ENCODE measurements around the gene CCL22.

CCL22 gene

DNA sequence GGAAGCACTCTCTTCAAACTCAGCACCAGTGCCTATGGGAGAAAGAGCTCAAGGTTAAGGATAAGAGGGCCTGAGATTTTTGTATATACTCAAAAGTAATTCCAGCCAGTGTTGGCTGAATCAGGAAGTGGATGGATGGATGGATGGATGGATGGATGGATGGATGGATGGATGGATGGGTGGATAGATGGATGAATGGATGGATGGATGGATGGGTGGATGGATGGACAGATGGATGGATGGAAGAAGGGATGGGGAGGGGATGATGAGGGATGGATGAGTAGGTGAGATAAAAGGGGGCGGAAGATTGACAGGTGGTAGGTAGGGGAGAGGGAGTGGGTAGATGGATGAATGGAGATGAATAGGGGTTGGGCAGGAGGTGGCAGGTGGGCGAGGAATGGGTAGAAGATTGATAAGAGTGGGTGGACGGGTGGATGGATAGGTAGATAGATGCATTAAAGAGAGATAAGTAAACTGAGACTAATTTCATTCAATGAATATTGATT is 17.8 kb downstream of the CCL22 start:
- DNase-seq (ENCODE audit: low spot score): no peak

- no peak for DNase-seq (ENCODE audit: low spot score)
These were observed 18.7 kb downstream of the CCL22 start for GRCh38 chr16:57377080-57377841.

DNA sequence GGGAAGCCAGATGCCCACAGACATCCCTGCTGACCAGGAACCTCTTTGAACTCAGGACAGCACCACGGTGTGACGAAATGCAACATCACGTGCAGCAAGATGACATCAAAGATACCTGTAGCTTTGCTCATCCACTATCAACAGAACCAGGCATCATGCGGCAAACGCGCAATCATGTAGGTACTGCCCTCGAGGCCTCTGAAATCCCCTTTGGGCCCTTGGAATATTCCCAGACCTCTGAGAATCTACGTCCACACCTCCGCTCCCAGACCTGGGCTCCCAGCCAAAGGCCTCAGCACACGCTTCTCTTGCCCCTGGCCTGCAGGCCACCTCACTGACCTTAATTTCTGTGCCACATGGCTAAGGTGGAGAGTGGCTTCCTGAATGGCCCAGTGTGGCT is 21.0 kb downstream of the CCL22 start:
- no peak for DNase-seq (ENCODE audit: low spot score)

GRCh38 chr16:57380671-57381462 is 22.3 kb downstream of the CCL22 start:
- DNase-seq (ENCODE audit: low spot score): no peak

GRCh38 chr16:57381791-57382534 is 23.4 kb downstream of the CCL22 start:
- DNase-seq (ENCODE audit: low spot score): no peak

DNA sequence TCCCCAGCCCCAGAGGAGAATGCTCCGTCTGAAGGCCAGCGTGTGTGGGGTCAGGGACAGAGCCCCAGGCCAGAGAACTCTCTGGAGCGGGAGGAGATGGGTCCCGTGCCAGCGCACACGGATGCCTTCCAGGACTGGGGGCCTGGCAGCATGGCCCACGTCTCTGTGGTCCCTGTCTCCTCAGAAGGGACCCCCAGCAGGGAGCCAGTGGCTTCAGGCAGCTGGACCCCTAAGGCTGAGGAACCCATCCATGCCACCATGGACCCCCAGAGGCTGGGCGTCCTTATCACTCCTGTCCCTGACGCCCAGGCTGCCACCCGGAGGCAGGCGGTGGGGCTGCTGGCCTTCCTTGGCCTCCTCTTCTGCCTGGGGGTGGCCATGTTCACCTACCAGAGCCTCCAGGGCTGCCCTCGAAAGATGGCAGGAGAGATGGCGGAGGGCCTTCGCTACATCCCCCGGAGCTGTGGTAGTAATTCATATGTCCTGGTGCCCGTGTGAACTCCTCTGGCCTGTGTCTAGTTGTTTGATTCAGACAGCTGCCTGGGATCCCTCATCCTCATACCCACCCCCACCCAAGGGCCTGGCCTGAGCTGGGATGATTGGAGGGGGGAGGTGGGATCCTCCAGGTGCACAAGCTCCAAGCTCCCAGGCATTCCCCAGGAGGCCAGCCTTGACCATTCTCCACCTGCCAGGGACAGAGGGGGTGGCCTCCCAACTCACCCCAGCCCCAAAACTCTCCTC is 24.1 kb downstream of the CCL22 start:
- no peak for DNase-seq (ENCODE audit: low spot score)

DNA sequence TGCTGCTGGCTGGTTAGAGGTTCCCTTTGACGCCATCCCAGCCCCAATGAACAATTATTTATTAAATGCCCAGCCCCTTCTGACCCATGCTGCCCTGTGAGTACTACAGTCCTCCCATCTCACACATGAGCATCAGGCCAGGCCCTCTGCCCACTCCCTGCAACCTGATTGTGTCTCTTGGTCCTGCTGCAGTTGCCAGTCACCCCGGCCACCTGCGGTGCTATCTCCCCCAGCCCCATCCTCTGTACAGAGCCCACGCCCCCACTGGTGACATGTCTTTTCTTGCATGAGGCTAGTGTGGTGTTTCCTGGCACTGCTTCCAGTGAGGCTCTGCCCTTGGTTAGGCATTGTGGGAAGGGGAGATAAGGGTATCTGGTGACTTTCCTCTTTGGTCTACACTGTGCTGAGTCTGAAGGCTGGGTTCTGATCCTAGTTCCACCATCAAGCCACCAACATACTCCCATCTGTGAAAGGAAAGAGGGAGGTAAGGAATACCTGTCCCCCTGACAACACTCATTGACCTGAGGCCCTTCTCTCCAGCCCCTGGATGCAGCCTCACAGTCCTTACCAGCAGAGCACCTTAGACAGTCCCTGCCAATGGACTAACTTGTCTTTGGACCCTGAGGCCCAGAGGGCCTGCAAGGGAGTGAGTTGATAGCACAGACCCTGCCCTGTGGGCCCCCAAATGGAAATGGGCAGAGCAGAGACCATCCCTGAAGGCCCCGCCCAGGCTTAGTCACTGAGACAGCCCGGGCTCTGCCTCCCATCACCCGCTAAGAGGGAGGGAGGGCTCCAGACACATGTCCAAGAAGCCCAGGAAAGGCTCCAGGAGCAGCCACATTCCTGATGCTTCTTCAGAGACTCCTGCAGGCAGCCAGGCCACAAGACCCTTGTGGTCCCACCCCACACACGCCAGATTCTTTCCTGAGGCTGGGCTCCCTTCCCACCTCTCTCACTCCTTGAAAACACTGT is 25.0 kb downstream of the CCL22 start:
- no peak for DNase-seq (ENCODE audit: low spot score)

GRCh38 chr16:57384248-57385070 is 25.9 kb downstream of the CCL22 start:
- no peak for DNase-seq (ENCODE audit: low spot score)

- no peak for DNase-seq (ENCODE audit: low spot score)
These were observed 26.5 kb downstream of the CCL22 start for GRCh38 chr16:57385083-57385482.

DNA sequence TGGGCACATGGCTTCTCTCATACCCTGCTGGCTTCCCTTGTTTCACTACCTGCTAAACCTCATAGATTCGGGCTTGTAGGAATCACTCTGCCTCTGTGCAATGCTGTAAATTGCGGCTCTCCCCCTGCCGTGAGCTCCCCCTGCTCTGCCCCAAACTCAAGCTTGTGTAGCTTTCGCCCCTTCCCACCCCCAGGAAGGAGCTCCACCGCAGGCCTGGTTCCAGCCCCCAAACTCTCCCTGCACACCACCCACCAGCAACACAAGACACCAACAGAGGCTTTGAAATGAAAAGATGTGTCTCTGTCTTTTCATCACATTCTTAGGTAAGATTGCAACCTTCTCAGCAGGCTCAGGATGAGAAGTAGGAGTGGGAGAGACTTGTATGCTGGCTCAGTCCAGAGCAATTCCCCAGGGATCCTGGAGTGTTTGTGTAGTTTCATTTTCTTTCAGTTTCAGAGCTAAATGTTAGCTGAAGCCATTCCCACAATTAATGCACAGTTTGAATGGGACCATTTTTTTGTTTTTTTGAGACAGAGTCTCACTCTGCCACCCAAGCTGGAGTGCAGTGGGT is 27.9 kb downstream of the CCL22 start:
- DNase-seq (ENCODE audit: low spot score): no peak

- DNase-seq (ENCODE audit: low spot score): no peak
These were observed 29.2 kb downstream of the CCL22 start for GRCh38 chr16:57387598-57388354.

DNA sequence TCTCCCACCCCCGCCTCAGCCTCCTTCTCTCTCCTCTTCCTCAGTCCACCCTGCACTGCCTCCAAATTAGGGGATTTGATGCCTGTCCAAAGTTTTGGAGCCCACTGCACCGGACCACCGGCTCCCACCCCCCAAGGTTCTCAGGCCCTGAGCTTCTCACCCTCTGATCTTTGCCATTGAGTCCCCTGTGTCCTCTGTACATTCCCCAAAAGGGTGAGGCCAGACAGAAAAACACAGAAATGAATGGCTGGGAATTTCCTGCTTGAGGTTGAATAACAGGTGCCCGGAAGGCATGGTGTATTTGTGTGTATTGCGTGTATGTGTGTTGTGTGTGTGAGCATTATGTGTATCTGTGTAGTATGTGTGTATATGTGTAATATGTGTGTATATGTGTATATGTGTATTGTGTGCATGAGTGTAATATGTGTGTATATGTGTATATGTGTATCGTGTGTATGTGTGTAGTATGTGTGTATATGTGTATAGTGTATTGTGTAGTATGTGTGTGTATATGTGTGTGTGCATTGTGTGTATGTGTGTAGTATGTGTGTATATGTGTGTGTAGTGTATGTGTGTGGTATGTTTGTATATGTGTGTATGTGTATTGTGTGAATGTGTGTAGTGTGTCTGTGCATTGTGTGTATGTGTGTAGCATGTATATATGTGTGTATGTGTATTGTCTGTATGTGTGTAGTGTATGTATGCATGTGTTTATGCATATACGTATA is 29.9 kb downstream of the CCL22 start:
- DNase-seq (ENCODE audit: low spot score): no peak

- DNase-seq (ENCODE audit: low spot score): no peak
These were observed 30.5 kb downstream of the CCL22 start for GRCh38 chr16:57389087-57389468.

DNA sequence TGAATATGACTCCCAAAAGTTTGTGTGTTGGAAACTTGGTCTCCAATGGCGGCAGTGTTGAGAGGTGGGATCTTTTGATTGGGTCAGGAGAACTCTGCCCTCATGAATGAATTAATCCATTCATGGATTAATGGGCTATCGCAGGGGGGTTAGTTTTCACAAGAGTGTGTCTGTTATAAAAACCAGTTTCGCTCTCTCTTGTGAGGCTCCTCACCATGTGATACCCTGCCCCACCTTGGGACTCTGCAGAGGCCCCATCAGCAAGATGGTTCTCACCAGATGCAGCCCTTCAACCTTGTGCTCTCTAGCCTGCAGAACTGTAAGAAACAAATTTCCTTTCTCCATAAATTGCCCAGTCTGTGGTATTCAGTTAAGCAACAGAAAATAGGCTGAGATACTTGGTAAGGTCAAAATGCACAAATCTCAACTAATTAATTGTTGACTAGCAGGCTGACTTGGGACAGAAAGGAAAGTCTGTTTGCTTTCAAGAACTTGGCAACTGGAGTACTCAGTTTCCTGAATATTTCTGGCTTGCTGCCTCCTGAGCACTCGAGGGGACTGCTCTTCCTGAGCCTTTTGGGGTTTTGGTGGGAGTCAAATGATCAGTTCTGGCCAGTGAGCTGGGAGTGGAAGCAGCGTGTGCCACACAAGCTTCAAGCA is 32.2 kb downstream of the CCL22 start:
- no peak for DNase-seq (ENCODE audit: low spot score)

DNA sequence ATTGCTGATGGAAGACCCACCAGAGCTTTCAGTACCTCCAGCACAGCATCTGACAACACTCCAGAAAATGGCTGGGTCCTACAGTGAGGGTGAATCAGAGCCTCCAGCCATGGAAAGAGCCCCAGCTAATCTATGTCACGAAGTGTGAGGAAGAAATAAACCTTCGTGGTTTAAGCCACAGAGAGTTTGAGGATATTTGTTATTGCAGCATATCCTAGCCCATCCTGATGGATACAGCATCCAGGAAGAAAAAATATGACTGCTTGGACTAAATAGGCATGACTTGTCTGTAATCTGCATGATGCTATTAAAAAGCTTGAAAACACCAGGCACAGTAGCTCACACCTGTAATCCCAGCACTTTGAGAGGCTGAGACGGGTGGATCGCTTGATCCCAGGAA is 32.7 kb downstream of the CCL22 start:
- no peak for DNase-seq (ENCODE audit: low spot score)

GRCh38 chr16:57391708-57392107 is 33.1 kb downstream of the CCL22 start:
- DNase-seq (ENCODE audit: low spot score): no peak

- DNase-seq (ENCODE audit: low spot score): no peak
These were observed 34.1 kb downstream of the CCL22 start for GRCh38 chr16:57392694-57393093.
